Measurements from ENCODE around the gene AOPEP. TPM values are rescaled to one million over a fixed set of nuclear protein-coding genes. Genes with fewer than 3 reads are reported as not detected.

Gene AOPEP
- total and polyA plus RNA-seq, 2 donors (not counting 3 experiments of a cell fraction or from before 2014, with no cell fraction given), result 20.2 to 41.6 TPM

GRCh38 chr9:94899464-94900221 lies 173.1 kb downstream of the AOPEP start:
- Histone ChIP-seq H4K20me1 (replicated peaks; ENCODE audit: control insufficient read depth, extremely low read depth, insufficient read depth, low read length) (no peaks in the 10 kb centered on the region), H3K9ac (replicated peaks; ENCODE audit: extremely low read depth, insufficient read depth, low read length) (no peak overlapping the region), H3K4me1 (ENCODE audit: control insufficient read depth, extremely low read depth, insufficient read depth, low read length) (no peaks in the 10 kb centered on the region), H3K4me2 (ENCODE audit: insufficient read depth, low read length) (no peak overlapping the region), H3K9me3 (replicated peaks; ENCODE audit: control insufficient read depth, insufficient read depth, low read length) (no peaks in the 10 kb centered on the region), H2AFZ (ENCODE audit: low read depth, low read length) (no peak overlapping the region), H3K9me1 (replicated peaks; ENCODE audit: control insufficient read depth, extremely low read depth, insufficient read depth, low read length) (no peaks in the 10 kb centered on the region), H3K27ac (ENCODE audit: insufficient read depth, low read depth, low read length) (no peak overlapping the region), H3K27me3 (ENCODE audit: control insufficient read depth in 2 of 2, insufficient read depth in 2 of 2, low read length in 2 of 2) (no peaks in the 10 kb centered on the region), H3K36me3 (ENCODE audit: control insufficient read depth in 2 of 2, extremely low read depth in 1 of 2, insufficient read depth in 2 of 2, low read length in 2 of 2) (no peaks in the 10 kb centered on the region), H3K79me2 (ENCODE audit: control insufficient read depth, insufficient read depth, low read length) (no peaks in the 10 kb centered on the region), H3K4me3 (replicated peaks in 1 of 3; ENCODE audit: insufficient read depth in 1 of 3, low read depth in 1 of 3, low read length in 3 of 3) (no peak overlapping the region)
- no TSS peak for BruUV-seq (replicated peaks)
- no peak for TF ChIP-seq JUN (IDR thresholded peaks at IDR 0.05; ENCODE audit: borderline replicate concordance, insufficient read depth, insufficient read length, low read depth)
- TF ChIP-seq MYC (IDR thresholded peaks at IDR 0.05; ENCODE audit: low read depth, low read length), result no peak
- no peak for TF ChIP-seq EZH2 (IDR thresholded peaks at IDR 0.05; ENCODE audit: borderline replicate concordance, low read depth, low read length, severe bottlenecking)
- TF ChIP-seq MAX (IDR thresholded peaks at IDR 0.05; ENCODE audit: insufficient read depth, insufficient read length), result no peak
- TF ChIP-seq GATA2 (IDR thresholded peaks at IDR 0.05; ENCODE audit: insufficient read depth, insufficient read length, low read depth, low read length), result no peak
- no peak for TF ChIP-seq POLR2A (IDR thresholded peaks at IDR 0.05; ENCODE audit: low read depth, low read length)
- no peak for TF ChIP-seq CTCF (IDR thresholded peaks at IDR 0.05; ENCODE audit: extremely low read depth in 1 of 2, insufficient read depth in 1 of 2, low read depth in 1 of 2, low read length in 2 of 2)
- no peak for TF ChIP-seq FOS (IDR thresholded peaks at IDR 0.05; ENCODE audit: borderline replicate concordance, insufficient read depth, low read length)
- no peak for TF ChIP-seq POLR2AphosphoS5 (IDR thresholded peaks at IDR 0.05; ENCODE audit: insufficient read depth, low read depth, low read length)
- CTCF ChIA-PET, result interaction anchor here (0.6 to 2.5 kb wide), 3 partner anchors 11 to 161 kb away, joined by 3 to 10 read pairs (median 3); no protein-coding TSS in a partner anchor
- intact Hi-C loops (cut with micrococcal nuclease), result no loop called here
- no peak for FAIRE-seq
- no peak for DNase-seq (ENCODE audit: low read depth, low spot score)
- dilution Hi-C loops (cut with MboI; ENCODE audit: extremely low pct_ligation_motif_present, low sequenced_read_pairs), result no loop called here
- POLR2A ChIA-PET, result no interaction called here

Measured in endothelial cell of umbilical vein (primary cell).